Mammary epithelial cell (primary cell): Measurements from ENCODE around the gene KCNJ1.

Source experiments
- CTCF ChIP-seq, 2 donors: IDR thresholded peaks in 1 of 2; conservative IDR thresholded peaks in 1 of 2; 2 replicates each; pipeline ENCODE4 v1.5.1; 2011 to 2012; ENCODE audit warnings: inconsistent platforms in 2 of 2, low read length in 2 of 2, mild to moderate bottlenecking in 2 of 2, control low read depth in 1 of 2, low read depth in 1 of 2; ENCODE audit not compliant: insufficient read depth in 1 of 2; ENCODE audit errors: extremely low read depth in 1 of 2
- EZH2 ChIP-seq: IDR thresholded peaks from 2 replicates; pipeline ENCODE4 v1.6.1; 2012; ENCODE audit warnings: low read length, inconsistent platforms, borderline replicate concordance

- TF ChIP-seq CTCF (conservative IDR thresholded peaks at IDR 0.05 in 1 of 2, IDR thresholded peaks at IDR 0.05 in 1 of 2; ENCODE audit: extremely low read depth in 1 of 2, insufficient read depth in 1 of 2, low read depth in 1 of 2, low read length in 2 of 2) (no peak), EZH2 (no peak)
These were observed 27.0 kb downstream of the KCNJ1 start for GRCh38 chr11:128840137-128840536.
